GM12873 (cell line): Measurements from ENCODE around the gene RASGRP2.

ENCODE experiments used
- TF ChIP-seq, protein P1 (sequence below): IDR thresholded peaks from 2 replicates; pipeline ENCODE4 v1.5.1; 2012; ENCODE audit warnings: low read depth, mild to moderate bottlenecking, moderate library complexity, low read length, control low read depth; ENCODE audit not compliant: insufficient read depth; ENCODE audit errors: missing control alignments

Gene RASGRP2

DNA sequence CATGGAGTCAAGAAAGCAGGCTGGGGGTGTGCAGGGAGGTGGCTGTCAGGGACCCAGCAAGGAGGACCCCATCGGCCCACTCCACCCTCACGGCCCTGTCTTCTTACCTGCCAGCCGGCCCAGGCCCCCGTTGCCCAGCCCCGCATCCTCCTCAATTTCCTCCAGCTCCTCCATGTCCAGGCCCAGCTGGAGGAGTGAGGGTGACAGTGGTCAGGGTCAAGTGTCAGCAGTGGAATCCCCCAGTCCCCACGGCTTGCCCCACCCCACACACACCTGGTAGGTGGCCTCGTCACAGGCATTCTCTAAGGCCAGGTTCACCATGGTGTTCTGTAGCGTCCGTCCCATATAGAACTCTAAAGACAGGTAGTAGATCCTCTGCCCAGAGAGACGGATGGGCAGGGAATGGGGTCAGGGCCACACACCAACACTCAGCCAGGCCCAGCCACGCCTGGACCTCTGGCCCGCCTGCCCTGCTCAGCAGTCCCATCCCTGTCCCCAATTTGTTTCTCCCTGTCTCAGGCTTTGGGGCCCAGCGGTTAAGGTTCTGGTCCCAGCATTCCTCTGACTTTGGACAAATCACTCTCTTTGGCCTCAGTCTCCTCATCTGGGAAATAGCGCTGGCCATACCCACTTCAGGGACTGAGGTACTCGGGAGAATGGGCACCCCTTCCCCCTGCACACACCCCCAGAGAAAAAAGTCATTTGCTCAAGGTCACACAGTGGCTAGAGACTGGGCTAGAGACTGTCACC, 14.6 kb upstream of the RASGRP2 start:
- TF ChIP-seq, protein P1, sequence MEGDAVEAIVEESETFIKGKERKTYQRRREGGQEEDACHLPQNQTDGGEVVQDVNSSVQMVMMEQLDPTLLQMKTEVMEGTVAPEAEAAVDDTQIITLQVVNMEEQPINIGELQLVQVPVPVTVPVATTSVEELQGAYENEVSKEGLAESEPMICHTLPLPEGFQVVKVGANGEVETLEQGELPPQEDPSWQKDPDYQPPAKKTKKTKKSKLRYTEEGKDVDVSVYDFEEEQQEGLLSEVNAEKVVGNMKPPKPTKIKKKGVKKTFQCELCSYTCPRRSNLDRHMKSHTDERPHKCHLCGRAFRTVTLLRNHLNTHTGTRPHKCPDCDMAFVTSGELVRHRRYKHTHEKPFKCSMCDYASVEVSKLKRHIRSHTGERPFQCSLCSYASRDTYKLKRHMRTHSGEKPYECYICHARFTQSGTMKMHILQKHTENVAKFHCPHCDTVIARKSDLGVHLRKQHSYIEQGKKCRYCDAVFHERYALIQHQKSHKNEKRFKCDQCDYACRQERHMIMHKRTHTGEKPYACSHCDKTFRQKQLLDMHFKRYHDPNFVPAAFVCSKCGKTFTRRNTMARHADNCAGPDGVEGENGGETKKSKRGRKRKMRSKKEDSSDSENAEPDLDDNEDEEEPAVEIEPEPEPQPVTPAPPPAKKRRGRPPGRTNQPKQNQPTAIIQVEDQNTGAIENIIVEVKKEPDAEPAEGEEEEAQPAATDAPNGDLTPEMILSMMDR: no peak

DNA sequence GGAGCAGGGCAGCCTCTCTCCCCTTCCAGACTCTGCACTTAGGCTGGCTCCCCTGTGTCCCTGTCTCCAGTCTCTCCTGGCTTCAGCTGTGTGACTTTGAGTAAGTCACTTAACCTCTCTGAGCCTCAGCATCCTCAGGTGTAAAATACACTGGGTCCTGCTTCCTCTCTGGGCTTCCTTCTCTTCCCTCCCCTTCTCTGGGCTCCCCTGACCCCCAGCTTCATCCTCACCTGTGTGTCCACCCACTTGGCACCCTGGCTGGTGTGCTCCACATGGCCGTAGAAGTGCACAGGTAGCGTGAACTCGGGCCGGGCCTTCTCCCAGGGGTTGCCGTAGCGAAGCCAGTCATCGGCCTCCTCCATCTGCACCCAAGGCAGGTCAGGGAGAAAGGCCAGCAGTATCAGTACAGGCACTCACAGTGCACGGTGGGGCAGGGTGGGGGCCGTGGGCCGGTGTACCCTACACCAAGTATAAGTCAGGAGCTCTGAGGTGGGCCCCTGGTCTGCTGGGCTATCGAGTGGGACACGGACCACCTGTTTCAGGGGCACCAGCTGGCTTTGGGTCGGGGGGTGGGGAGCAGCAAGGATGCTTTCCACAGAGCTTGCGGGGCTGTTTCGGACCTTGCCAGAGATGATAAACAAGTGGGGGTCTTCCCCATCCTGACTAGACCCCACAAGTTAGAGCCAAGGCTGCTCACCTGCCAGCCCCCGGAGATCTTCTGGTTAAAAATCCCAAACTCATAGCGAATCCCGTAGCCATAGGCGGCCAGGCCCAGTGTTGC, 13.8 kb upstream of the RASGRP2 start:
- TF ChIP-seq, protein P1: no peak

DNA sequence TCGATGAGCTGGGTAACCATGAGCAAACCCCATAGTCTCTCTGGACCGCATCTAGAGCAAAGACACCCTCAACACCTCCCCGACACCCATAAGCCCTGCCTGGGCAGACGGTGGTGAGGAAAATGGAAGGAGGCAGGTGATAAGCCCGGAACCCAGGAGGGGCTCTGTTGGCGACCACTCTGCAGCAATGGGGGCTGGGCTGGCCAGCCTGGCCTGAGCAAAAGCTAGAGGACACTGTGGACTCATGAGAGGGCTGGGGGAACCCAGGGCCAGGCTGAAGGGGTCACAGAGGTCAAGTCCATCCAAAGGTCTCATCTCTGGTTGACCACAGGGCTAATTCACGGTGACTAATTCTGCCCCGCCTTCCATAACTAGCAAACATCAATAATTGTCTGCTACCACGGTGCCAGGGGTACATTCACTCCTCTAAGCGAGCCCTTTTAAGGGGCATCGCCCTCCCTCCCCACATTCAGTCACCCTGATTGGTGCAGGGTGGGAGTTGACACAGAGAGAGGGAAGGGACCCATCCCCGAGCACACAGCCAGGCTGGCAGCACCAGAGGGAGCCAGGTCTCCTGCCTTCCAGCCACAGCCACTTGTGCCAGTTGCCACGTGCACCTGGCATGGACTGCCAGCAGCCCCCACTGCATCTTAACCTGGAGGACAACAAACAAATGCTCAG, 11.9 kb upstream of the RASGRP2 start:
- TF ChIP-seq, protein P1: no peak

DNA sequence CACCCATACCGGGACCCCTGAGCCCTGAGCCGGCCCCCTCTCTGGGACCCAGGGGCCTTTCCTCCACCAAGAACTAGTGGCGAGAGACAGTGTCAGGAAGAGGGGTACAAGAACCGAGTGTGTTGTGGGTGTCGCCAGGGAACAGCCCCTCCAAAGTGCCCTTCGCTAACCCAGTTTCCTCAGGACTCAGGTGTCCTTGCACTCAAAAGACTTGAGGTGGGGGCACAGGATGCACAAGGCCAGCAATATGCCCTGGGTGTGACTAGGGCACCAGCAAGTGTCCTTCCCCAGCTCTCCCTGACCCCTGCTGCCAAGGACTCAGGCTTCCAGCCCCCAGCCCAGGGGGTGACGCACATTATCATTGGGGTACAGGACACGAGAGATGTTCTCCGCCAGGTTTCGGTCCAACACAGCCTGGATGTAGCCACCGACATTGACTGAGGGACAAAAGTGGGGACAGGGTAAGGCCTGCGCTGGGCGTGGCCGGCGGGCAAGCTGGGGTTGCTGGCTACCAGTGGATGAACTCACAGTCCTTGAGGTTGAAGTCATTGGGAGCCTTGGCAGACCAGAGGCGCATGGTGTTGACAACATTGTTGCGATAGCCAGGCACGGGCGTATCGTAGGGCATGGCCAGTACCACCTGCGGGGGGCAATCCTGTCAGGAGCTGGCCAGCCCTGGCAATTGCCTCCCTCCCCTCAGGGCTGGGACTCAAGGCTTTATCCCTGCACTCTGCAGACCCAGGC, 11.1 kb upstream of the RASGRP2 start:
- TF ChIP-seq, protein P1: no peak

DNA sequence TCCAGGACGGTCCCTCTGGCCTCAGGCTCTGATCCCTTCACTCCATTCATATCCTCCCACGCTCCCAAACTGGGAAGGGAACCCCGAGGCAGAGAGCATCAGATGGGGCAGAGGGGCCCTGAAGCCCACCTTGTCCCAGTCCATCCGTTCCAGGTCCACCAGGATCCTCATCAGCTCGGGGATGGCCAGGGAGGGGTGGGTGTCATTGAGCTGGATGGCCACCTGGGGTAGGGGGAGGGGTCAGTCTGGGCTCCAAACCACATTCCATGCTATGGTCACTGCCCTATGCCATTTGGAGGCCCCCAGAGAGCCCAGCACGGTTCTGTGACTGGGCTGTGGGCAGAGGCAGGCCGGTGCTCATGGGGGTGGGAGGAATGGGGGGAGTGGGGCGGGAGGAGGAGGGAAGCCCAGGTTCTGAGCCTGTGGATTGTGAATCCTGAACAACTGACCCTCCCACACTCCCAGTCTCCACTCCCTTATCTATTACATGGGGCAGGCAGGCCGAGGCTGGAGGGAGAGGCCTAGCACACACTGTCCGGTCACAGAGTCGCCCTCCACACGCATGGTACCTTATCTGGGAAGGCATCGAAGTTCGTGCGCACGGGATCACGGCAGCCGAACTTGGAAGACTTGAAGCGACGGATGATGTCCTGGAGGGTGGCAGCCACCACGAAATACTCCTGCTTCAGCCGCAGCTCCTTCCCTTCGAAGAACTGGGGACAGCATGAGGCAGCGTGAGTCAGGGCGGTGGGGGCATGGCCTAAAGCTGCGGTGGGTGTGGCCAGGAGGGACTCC, 10.4 kb upstream of the RASGRP2 start:
- TF ChIP-seq, protein P1: no peak

DNA sequence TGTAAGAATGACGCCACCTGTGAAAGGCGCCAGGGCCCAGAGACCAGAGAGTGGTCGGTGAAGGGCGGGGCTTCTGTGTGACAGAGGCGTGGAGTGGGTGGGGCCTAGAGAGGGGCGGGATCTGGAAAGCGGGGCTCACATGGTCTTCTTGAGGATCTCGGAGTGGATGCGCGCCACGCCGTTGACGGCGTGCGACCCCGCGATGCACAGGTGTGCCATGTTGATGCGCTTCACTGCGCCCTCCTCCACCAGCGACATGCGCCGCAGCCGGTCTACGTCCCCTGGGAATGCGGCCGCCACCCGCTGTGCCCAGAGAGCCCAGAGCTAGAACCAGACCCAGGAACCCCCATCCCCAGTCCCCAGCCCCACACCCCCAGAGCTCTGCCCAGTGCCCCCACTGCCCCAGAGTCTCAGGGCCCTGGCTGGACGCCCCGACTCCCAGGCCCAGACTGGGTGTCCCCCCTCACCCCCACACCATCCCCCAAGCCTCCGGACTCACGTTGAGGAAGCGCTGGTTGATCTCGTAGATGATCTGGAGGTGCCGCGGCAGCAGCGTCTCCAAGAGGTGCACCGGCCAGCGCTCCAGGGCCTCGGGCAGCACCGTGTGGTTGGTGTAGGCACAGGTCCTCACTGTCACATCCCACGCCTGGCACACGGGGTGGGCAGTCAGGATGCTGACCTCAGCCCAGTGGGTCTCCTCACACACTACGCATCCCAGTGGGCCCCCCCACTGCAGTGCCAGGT, 9.6 kb upstream of the RASGRP2 start:
- TF ChIP-seq, protein P1: no peak
